Chondrocyte (in vitro differentiated cells): Measurements from ENCODE around the gene COL5A1. TPM values are rescaled to one million over a fixed set of nuclear protein-coding genes. Genes with fewer than 3 reads are reported as not detected.

Experiments
- DNase-seq: peaks from one replicate; pipeline ENCODE4 v3.0.0; 2021; ENCODE audit warnings: mixed read lengths, low spot score
- H3K27ac Mint-ChIP-seq: one replicate; pipeline ENCODE4 v1.8.0; 2021; ENCODE audit warnings: mild to moderate bottlenecking, moderate library complexity, mixed read lengths; ENCODE audit not compliant: unreplicated experiment
- H3K27me3 Mint-ChIP-seq: 2 replicates; pipeline ENCODE4 v1.8.0; 2021; ENCODE audit warnings: low read depth, mixed read lengths
- H3K36me3 Mint-ChIP-seq: 2 replicates; pipeline ENCODE4 v1.8.0; 2021; ENCODE audit warnings: low read depth, mixed read lengths
- H3K4me1 Mint-ChIP-seq: 2 replicates; pipeline ENCODE4 v1.8.0; 2021; ENCODE audit warnings: low read depth, mild to moderate bottlenecking, mixed read lengths
- H3K4me3 Mint-ChIP-seq: one replicate; pipeline ENCODE4 v1.8.0; 2021; ENCODE audit warnings: mild to moderate bottlenecking, moderate library complexity, mixed read lengths; ENCODE audit not compliant: unreplicated experiment
- H3K9me3 Mint-ChIP-seq: 2 replicates; pipeline ENCODE4 v1.8.0; 2021; ENCODE audit warnings: low read depth, mixed read lengths
- CTCF ChIP-seq: fragments of 200-600 bp; sonication (generic); IDR thresholded peaks from 2 replicates; pipeline ENCODE4 v1.5.0; 2021; ENCODE audit warnings: antibody characterized with exemption, mild to moderate bottlenecking, moderate library complexity
- total RNA-seq: library from RNA; stranded (reverse); gene quantifications from 3 replicates; pipeline ENCODE4 v1.2.1, GENCODE V29; 2021

Gene COL5A1
- total RNA-seq, 1 donor from 2014 or later, result 2,235 TPM

- H3K27me3 Mint-ChIP-seq, result no peaks in the 10 kb centered on the region
- no peak for TF ChIP-seq CTCF
- H3K4me1 Mint-ChIP-seq, result peaks cover 59% of the 10 kb centered on the region
- H3K9me3 Mint-ChIP-seq, result no peaks in the 10 kb centered on the region
- DNase-seq, result no peak
- peaks cover 60% of the 10 kb centered on the region for H3K36me3 Mint-ChIP-seq
- H3K4me3 Mint-ChIP-seq, result no peak overlapping the region
- H3K27ac Mint-ChIP-seq, result peak overlapping the region; percentile 63
Observed at GRCh38 chr9:134802216-134802795, 160.7 kb downstream of the COL5A1 start.

DNA sequence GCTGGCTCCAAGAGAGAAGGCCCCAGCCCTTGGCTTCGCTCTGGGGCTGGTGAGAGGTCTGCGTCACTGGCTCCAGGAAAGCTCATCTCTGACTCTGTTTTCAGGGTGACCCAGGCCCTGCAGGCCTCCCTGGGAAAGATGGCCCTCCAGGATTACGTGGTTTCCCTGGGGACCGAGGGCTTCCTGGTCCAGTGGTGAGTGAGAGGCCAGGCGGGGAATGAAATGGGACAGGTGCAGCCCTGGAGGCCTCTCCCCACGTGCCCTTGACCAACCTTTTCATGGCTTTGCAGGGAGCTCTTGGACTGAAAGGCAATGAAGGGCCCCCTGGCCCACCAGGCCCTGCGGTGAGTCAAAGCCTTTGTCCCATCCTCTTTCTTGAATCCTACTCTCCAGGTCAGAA lies 163.3 kb downstream of the COL5A1 start:
- no peak for TF ChIP-seq CTCF
- Mint-ChIP-seq H3K27me3 (no peaks in the 10 kb centered on the region), H3K27ac (peak overlapping the region; percentile 94), H3K4me3 (no peak overlapping the region), H3K9me3 (no peaks in the 10 kb centered on the region), H3K4me1 (peaks cover 81% of the 10 kb centered on the region), H3K36me3 (peaks cover 61% of the 10 kb centered on the region)
- no peak for DNase-seq

GRCh38 chr9:134807716-134808446 lies 166.3 kb downstream of the COL5A1 start:
- Mint-ChIP-seq H3K27me3 (no peaks in the 10 kb centered on the region), H3K4me3 (no peak overlapping the region), H3K4me1 (peaks cover 91% of the 10 kb centered on the region), H3K36me3 (peaks cover 60% of the 10 kb centered on the region), H3K27ac (peak overlapping the region; percentile 94), H3K9me3 (no peaks in the 10 kb centered on the region)
- TF ChIP-seq CTCF, result no peak
- no peak for DNase-seq

DNA sequence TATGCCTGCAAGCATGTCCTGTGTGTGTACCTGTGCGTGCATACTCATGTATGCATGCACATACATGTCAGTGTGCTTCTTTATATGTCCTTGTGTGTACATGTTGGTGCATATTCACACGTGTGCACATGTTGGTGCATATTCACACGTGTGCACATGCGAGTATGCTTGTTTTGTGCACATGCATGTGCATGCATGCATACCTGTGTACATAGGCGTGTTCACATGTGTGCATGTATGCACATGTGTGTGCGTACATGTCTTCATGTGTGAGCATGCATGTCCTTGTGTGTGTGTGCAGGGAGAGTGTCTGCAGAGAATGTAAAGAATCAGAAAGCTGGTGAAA lies 166.8 kb downstream of the COL5A1 start:
- Mint-ChIP-seq H3K27ac (peak overlapping the region; percentile 94), H3K27me3 (no peaks in the 10 kb centered on the region), H3K36me3 (peaks cover 63% of the 10 kb centered on the region), H3K4me3 (no peak overlapping the region), H3K9me3 (no peaks in the 10 kb centered on the region), H3K4me1 (peaks cover 96% of the 10 kb centered on the region)
- no peak for TF ChIP-seq CTCF
- no peak for DNase-seq

- Mint-ChIP-seq H3K4me3 (no peak overlapping the region), H3K9me3 (no peaks in the 10 kb centered on the region), H3K36me3 (peaks cover 61% of the 10 kb centered on the region), H3K27me3 (no peaks in the 10 kb centered on the region), H3K27ac (peak overlapping the region; percentile 96), H3K4me1 (peaks cover 98% of the 10 kb centered on the region)
- no peak for TF ChIP-seq CTCF
- no peak for DNase-seq
Observed at GRCh38 chr9:134809292-134809691, 167.7 kb downstream of the COL5A1 start.
